Measurements from ENCODE around the gene TRAPPC2L. TPM values are rescaled to one million over a fixed set of nuclear protein-coding genes. Genes with fewer than 3 reads are reported as not detected.

The TRAPPC2L gene
- total RNA-seq, 1 experiment from 2014 or later = 94.1 TPM

GRCh38 chr16:88865310-88865709, 8.4 kb downstream of the TRAPPC2L start:
- Histone ChIP-seq H3K79me2 (ENCODE audit: insufficient read depth, low read length) (no peaks in the 10 kb centered on the region), H3K27ac (ENCODE audit: low read depth, low read length) (no peak overlapping the region), H3K27me3 (ENCODE audit: insufficient read depth, low read length) (no peaks in the 10 kb centered on the region), H3K36me3 (ENCODE audit: control insufficient read depth in 1 of 2, insufficient read depth in 2 of 2, low read length in 2 of 2) (peaks cover 8 to 10% of the 10 kb centered on the region in 2 experiments; a peak in 3 of 4 replicates), H3K9me2 (ENCODE audit: insufficient read depth) (no peaks in the 10 kb centered on the region), H2AFZ (ENCODE audit: low read depth, low read length, poor library complexity, severe bottlenecking) (no peak overlapping the region), H3K4me3 (replicated peaks in 1 of 2; ENCODE audit: low read depth in 1 of 2, low read length in 2 of 2) (no peak overlapping the region), H3K9me3 (ENCODE audit: control insufficient read depth in 1 of 2, insufficient read depth in 1 of 2, low read depth in 1 of 2, low read length in 2 of 2) (no peaks in the 10 kb centered on the region), H3K4me2 (ENCODE audit: low read length) (no peak overlapping the region), H4K20me1 (ENCODE audit: insufficient read depth) (no peaks in the 10 kb centered on the region), H3K9ac (ENCODE audit: low read length) (no peak overlapping the region), H3K4me1 (ENCODE audit: control insufficient read depth in 1 of 2, insufficient read depth in 2 of 2, low read length in 2 of 2) (no peaks in the 10 kb centered on the region)
- TF ChIP-seq EGR1 (IDR thresholded peaks at IDR 0.05; ENCODE audit: low read depth) (no peak), REST (IDR thresholded peaks at IDR 0.05; ENCODE audit: low read depth) (no peak), ZNF274 (IDR thresholded peaks at IDR 0.05; ENCODE audit: low read depth, low read length) (no peak), RAD21 (IDR thresholded peaks at IDR 0.05; ENCODE audit: low read depth) (no peak), ELF1 (IDR thresholded peaks at IDR 0.05; ENCODE audit: borderline replicate concordance, low read depth) (no peak)
- TF ChIP-seq, protein P1, sequence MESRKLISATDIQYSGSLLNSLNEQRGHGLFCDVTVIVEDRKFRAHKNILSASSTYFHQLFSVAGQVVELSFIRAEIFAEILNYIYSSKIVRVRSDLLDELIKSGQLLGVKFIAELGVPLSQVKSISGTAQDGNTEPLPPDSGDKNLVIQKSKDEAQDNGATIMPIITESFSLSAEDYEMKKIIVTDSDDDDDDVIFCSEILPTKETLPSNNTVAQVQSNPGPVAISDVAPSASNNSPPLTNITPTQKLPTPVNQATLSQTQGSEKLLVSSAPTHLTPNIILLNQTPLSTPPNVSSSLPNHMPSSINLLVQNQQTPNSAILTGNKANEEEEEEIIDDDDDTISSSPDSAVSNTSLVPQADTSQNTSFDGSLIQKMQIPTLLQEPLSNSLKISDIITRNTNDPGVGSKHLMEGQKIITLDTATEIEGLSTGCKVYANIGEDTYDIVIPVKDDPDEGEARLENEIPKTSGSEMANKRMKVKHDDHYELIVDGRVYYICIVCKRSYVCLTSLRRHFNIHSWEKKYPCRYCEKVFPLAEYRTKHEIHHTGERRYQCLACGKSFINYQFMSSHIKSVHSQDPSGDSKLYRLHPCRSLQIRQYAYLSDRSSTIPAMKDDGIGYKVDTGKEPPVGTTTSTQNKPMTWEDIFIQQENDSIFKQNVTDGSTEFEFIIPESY (IDR thresholded peaks at IDR 0.05; ENCODE audit: extremely low read depth, insufficient replicate concordance, low read length) = no peak
- TF ChIP-seq, protein P2, sequence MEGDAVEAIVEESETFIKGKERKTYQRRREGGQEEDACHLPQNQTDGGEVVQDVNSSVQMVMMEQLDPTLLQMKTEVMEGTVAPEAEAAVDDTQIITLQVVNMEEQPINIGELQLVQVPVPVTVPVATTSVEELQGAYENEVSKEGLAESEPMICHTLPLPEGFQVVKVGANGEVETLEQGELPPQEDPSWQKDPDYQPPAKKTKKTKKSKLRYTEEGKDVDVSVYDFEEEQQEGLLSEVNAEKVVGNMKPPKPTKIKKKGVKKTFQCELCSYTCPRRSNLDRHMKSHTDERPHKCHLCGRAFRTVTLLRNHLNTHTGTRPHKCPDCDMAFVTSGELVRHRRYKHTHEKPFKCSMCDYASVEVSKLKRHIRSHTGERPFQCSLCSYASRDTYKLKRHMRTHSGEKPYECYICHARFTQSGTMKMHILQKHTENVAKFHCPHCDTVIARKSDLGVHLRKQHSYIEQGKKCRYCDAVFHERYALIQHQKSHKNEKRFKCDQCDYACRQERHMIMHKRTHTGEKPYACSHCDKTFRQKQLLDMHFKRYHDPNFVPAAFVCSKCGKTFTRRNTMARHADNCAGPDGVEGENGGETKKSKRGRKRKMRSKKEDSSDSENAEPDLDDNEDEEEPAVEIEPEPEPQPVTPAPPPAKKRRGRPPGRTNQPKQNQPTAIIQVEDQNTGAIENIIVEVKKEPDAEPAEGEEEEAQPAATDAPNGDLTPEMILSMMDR (IDR thresholded peaks at IDR 0.05 in 2 of 3, conservative IDR thresholded peaks at IDR 0.05 in 1 of 3; ENCODE audit: borderline replicate concordance in 1 of 3, insufficient read depth in 1 of 3, low read depth in 2 of 3, low read length in 2 of 3) = no peak
- CTCF ChIA-PET = interaction anchor here (1.0 kb wide), 1 partner anchor 9 kb away, joined by 3 read pairs; the partner anchor contains the start of genes GALNS and TRAPPC2L
- intact Hi-C loops (cut with micrococcal nuclease) = no loop called here
- BruUV-seq (replicated peaks) = no TSS peak
- ATAC-seq (no peak), DNase-seq (ENCODE audit: low read depth, low spot score) (no peak)
- POLR2A ChIA-PET = no interaction called here
- RAD21 ChIA-PET (ENCODE audit: low non-redundant PET in 1 of 2, low total read pairs in 2 of 2, uncharacterized antibody in 2 of 2, unreplicated experiment in 2 of 2) = no interaction called here

Measured in HCT116 (cell line).